Transverse colon (tissue), 4 donors: ENCODE measurements around the gene AGPAT4. TPM values are rescaled to one million over a fixed set of nuclear protein-coding genes. Genes with fewer than 3 reads are reported as not detected.

Source experiments
- DNase-seq: peaks from one replicate; pipeline ENCODE4 v3.0.0-alpha.2; 2019
- H3K27ac ChIP-seq, 4 donors: fragments of 200-600 bp; sonication (generic); 2 replicates each; pipeline ENCODE4 v1.5.1; 2016 to 2018; ENCODE audit warnings: inconsistent platforms in 4 of 4
- H3K27me3 ChIP-seq: fragments of 200-600 bp; sonication (generic); 2 replicates; pipeline ENCODE4 v1.5.1; 2017; ENCODE audit warnings: inconsistent platforms
- H3K36me3 ChIP-seq, 4 donors: fragments of 200-600 bp; sonication (generic); 2 replicates each; pipeline ENCODE4 v1.5.1; 2017 to 2019; ENCODE audit warnings: inconsistent platforms in 4 of 4
- H3K4me1 ChIP-seq, 4 donors: fragments of 200-600 bp; sonication (generic); 2 replicates each; pipeline ENCODE4 v1.5.1; 2017 to 2020; ENCODE audit warnings: inconsistent platforms in 4 of 4
- H3K4me3 ChIP-seq, 4 donors: fragments of 200-600 bp; sonication (generic); 1 replicate in 1 of 4; 2 replicates in 3 of 4; pipeline versions ENCODE4 v1.5.1 to v1.6.1; 2017 to 2019; ENCODE audit warnings: inconsistent platforms in 4 of 4
- H3K9me3 ChIP-seq, 2 donors: fragments of 200-600 bp; sonication (generic); 2 replicates each; pipeline ENCODE4 v1.5.1; 2017 to 2019; ENCODE audit warnings: inconsistent platforms in 2 of 2
- CTCF ChIP-seq, 5 experiments: fragments of 200-600 bp in 3 of 5; fragments of 450-650 bp in 2 of 5; sonication (generic) in 3 of 5; IDR thresholded peaks; 1 replicate in 2 of 5; 2 replicates in 3 of 5; pipeline ENCODE4 v1.5.1; 2016 to 2017; ENCODE audit warnings: antibody characterized with exemption in 5 of 5, inconsistent platforms in 3 of 5, mild to moderate bottlenecking in 2 of 5, moderate library complexity in 1 of 5
- EP300 ChIP-seq: sonication (generic); formaldehyde crosslinking; IDR thresholded peaks from one replicate; pipeline ENCODE4 v1.6.1; 2017; ENCODE audit warnings: antibody characterized with exemption, low read depth
- POLR2A ChIP-seq: fragments of 450-650 bp; IDR thresholded peaks from one replicate; pipeline ENCODE4 v1.6.1; 2016; ENCODE audit warnings: antibody characterized with exemption, mild to moderate bottlenecking, moderate library complexity
- POLR2AphosphoS5 ChIP-seq, 3 donors: sonication (generic); formaldehyde crosslinking; IDR thresholded peaks; one replicate each; pipeline ENCODE4 v1.6.1; 2016; ENCODE audit warnings: antibody characterized with exemption in 3 of 3
- WGBS, 2 donors: methylation state at CpG; one replicate each; pipeline ENCODE4 v1.1.5; 2018; ENCODE audit warnings: low coverage in 1 of 2; 5-methylcytosine and 5-hydroxymethylcytosine counted together
- in situ Hi-C, 4 donors: fragments of 200-750 bp; cut with MboI; loops; one replicate each; pipeline versions ENCODE4 v1.15.0 to v1.15.1; 2017; ENCODE audit warnings: low sequenced_read_pairs in 3 of 4, low pct_ligation_motif_present in 1 of 4, low pct_unique_long_range_greater_than_20kb in 1 of 4
- intact Hi-C: fragments of 100-400 bp; cut with DNase I; formaldehyde crosslinking; loops from one replicate; pipeline ENCODE4 v1.15.1; 2023; ENCODE audit warnings: low total_unique reads
- total RNA-seq, 4 donors: library from RNA; depleted of rRNA; stranded (reverse); fragments of >200 nt; gene quantifications; one replicate each; pipeline ENCODE4 v1.1.0, GENCODE V29; 2016

AGPAT4 gene
- total RNA-seq, 4 donors from 2014 or later = 2.2 to 6.4 (median 4.4) TPM

GRCh38 chr6:161246725-161247124 is 27.1 kb downstream of the AGPAT4 start:
- WGBS, 2 donors = 78% methylated on average over 2 of the region's 2 CpGs
- in situ Hi-C loops (no loop called here), intact Hi-C loops (no loop called here)

GRCh38 chr6:161245363-161245762 is 28.5 kb downstream of the AGPAT4 start:
- no peak overlapping the region for H3K4me3 ChIP-seq
- no peak overlapping the region for H3K27ac ChIP-seq
- DNase-seq = no peak
- no peaks in the 10 kb centered on the region for H3K27me3 ChIP-seq
- intact Hi-C loops (no loop called here), in situ Hi-C loops (no loop called here)
- TF ChIP-seq CTCF (IDR thresholded peaks at IDR 0.05) (no peak), EP300 (no peak), POLR2A (no peak), POLR2AphosphoS5 (IDR thresholded peaks at IDR 0.05) (no peak)
- H3K36me3 ChIP-seq = no peaks in the 10 kb centered on the region
- 80 to 91% methylated on average over 2 to 6 of the region's 6 CpGs for WGBS, 2 donors
- no peaks in the 10 kb centered on the region for H3K9me3 ChIP-seq
- no peaks in the 10 kb centered on the region for H3K4me1 ChIP-seq

More at GRCh38 chr6:161246725-161247124, 27.1 kb downstream of the AGPAT4 start:
- H3K27ac ChIP-seq = no peak overlapping the region
- H3K4me3 ChIP-seq = no peak overlapping the region
- TF ChIP-seq POLR2AphosphoS5 (IDR thresholded peaks at IDR 0.05) = no peak
- no peak for TF ChIP-seq POLR2A
- no peak for TF ChIP-seq EP300
- TF ChIP-seq CTCF (IDR thresholded peaks at IDR 0.05) = no peak
- DNase-seq = no peak
- no peaks in the 10 kb centered on the region for H3K27me3 ChIP-seq
- no peaks in the 10 kb centered on the region for H3K36me3 ChIP-seq
- H3K4me1 ChIP-seq = no peaks in the 10 kb centered on the region
- H3K9me3 ChIP-seq = no peaks in the 10 kb centered on the region

GRCh38 chr6:161244725-161245124 is 29.1 kb downstream of the AGPAT4 start:
- H3K4me3 ChIP-seq = no peak overlapping the region
- no peak for DNase-seq
- H3K36me3 ChIP-seq = no peaks in the 10 kb centered on the region
- in situ Hi-C loops = no loop called here
- 90 to 91% methylated on average over 2 to 7 of the region's 7 CpGs for WGBS, 2 donors
- no peaks in the 10 kb centered on the region for H3K27me3 ChIP-seq
- no peak overlapping the region for H3K27ac ChIP-seq
- no peaks in the 10 kb centered on the region for H3K9me3 ChIP-seq
- TF ChIP-seq POLR2A (no peak), CTCF (IDR thresholded peaks at IDR 0.05) (no peak), POLR2AphosphoS5 (IDR thresholded peaks at IDR 0.05) (no peak), EP300 (no peak)
- H3K4me1 ChIP-seq = no peaks in the 10 kb centered on the region
- intact Hi-C loops = no loop called here

- Histone ChIP-seq H3K36me3 (no peaks in the 10 kb centered on the region), H3K27me3 (no peaks in the 10 kb centered on the region), H3K9me3 (no peaks in the 10 kb centered on the region), H3K27ac (no peak overlapping the region), H3K4me3 (no peak overlapping the region), H3K4me1 (no peaks in the 10 kb centered on the region)
- 82 to 83% methylated on average over 10 to 28 of the region's 28 CpGs for WGBS, 2 donors
- in situ Hi-C loops (no loop called here), intact Hi-C loops (no loop called here)
- TF ChIP-seq CTCF (IDR thresholded peaks at IDR 0.05) = no peak
- TF ChIP-seq POLR2A = no peak
- TF ChIP-seq POLR2AphosphoS5 (IDR thresholded peaks at IDR 0.05) = no peak
- TF ChIP-seq EP300 = no peak
- DNase-seq = no peak
These were observed 30.8 kb downstream of the AGPAT4 start for GRCh38 chr6:161242779-161243693.
